HPDE6-E6E7 (cell line): Measurements from ENCODE around the gene XYLT1.

Source experiments
- DNase-seq: peaks from one replicate; pipeline ENCODE4 v3.0.0; 2011; ENCODE audit warnings: missing footprints; ENCODE audit errors: extremely low spot score

The XYLT1 gene

DNA sequence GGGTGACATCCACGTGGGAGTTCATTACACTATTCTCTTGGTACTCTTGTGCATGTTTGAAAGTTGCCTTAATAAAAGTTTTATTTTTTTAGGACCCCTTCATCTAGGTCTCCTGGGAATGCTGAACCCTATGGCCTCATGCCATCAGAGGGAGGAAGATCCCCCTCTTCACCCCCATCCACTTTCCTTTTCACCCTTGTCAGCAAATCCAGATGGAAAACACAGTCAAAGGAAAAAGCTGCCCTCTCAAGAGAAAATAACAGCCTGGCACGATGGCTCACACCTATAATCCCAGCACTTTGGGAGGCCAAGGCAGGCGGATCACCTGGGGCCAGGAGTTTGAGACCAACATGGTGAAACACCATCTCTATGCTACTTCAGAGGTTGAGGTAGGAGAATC lies 274.2 kb downstream of the XYLT1 start:
- DNase-seq = no peak

DNA sequence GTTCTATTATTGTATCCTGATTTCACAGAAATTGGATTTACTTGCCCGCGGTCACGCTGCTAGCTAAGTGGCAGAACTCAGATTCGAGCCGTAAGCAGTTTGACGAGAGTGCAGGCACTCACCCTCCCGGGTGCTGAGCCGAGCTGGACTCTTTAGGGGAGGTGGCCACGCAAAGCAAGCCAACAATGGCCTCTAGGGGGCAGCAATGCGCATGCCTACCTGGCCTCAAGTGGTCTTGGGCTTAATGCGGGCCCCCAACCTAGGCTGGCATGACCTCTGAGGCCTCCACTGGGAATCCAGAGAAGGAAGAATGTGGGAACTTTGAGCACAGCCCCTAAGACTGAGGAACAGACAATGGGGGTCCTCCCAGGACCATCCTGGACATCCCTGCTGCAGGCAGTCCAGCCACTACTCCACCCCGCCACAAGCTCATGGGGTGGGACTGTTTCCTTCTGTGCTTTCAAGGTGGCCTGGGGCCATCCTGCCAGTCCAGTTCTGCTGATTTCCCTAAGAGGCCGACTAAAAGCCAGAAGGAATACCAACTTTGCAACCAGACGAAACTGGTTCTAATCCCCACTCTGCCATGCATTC lies 276.5 kb downstream of the XYLT1 start:
- DNase-seq = no peak

DNA sequence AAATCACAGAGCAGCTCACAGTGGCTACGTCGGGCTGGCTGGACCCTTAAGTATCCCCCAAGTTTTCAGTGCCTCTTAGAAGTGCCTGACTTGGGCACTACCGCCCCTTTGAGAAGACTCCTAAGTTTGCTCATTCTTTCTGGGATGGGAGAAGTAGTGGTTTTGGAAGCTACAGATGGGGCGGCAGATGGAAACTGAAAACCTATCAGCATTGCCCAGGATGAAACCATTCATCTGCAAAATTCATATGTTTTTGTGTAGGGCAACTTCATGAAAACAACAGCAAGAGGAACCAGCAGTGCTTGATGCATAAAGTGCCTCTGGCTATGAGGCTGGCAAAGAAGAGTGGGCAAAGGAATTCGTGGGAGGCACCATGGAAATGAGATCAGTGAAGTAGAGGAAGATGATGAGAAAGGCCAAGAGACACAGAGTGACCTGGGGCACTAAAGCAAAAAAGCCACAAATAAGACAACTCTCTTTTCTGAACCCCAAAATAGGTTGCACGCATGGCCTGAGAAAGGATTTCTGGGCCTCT lies 277.1 kb downstream of the XYLT1 start:
- DNase-seq = no peak

DNA sequence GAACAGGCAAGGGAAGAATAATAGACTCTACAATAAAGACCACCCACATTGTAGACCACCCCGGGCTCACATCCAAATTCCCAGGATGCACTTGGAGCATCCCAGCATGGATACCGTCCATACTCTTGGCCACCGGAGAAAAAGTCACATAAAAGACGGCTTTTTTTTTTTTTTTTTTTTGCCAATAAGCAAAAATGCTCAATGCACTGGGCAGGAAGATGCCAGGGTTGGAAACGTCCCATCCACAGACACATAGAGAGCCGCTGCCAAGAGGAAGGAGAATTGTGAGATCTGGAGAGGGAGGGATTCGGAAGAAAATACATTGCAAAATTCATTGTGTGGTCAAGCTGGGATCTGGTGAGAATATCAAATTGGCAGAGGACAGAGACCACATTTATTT lies 286.7 kb downstream of the XYLT1 start:
- no peak for DNase-seq

DNA sequence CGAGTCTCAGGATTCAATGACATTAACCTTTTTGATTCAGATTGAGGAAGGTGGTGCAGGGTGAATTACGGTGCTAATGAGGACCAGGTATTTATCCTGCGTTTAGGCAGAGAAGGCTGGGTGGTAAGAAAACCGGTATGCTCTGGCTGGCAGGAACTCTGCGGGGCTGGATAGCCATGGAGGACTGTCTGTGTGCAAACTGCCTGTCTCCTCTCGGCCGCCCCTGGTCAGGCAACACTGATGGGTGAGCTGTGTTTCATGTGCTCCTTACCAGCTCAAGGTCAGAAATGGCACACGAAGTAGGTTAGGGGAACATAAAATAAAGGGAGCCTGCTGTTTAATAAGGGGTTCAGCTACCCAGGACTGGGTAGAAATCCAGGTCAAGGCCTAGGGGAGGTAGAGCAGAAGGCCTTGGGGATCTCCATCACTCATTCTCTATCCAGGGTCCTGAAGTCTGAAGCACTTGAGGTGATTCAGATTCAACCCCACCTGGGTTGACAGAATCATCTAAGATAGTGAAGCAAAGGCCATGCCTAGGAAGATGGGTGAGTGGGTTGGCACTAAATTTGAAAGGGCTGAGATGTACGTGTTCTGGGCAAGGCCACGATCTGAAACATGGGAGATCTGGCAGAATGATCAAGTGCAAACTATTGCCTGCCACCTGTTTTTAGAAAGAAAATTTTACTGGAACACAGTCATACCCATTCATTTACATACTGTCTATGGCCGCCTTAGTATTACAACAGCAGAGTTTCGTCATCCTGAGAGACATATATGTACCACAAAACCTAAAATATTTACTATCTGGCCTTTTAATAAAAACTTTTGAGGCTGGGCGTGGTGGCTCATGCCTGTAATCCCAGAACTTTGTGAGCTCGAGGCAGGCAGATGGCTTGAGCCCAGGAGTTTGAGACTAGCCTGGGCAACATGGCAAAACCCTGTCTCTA lies 292.5 kb downstream of the XYLT1 start:
- no peak for DNase-seq

DNA sequence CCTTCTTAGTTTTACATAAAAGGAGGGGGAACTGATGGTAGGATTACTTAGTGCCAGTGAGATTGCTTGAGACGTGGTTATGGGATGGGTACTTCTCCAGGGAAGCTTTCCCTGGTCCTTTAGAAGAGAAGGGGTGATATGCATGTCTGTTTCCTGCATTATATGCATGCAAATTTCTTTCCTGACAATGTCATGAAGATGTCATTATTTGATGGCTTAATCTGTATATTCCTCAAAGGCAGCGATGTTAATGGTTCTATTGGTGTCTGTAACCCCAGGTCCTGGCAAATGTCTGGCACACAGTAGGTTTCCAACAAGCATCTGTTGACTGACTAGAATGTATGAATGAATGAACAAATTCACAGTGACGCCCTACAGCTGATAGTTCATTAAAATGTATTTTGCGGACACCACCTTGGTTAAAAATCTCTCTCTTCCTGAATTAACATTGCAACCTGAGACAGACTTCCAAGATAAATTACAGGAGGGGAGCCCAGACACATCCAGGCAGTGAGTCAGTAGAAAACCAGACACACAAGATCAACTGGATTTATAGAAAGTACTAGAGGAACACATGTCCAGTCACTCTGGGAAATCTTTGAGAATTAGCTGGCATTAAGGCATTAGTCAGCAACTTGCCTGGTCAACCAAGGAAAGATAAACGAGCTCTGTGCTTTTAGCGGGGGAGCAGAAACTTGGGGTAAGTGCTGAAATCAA lies 293.4 kb downstream of the XYLT1 start:
- DNase-seq = no peak

DNA sequence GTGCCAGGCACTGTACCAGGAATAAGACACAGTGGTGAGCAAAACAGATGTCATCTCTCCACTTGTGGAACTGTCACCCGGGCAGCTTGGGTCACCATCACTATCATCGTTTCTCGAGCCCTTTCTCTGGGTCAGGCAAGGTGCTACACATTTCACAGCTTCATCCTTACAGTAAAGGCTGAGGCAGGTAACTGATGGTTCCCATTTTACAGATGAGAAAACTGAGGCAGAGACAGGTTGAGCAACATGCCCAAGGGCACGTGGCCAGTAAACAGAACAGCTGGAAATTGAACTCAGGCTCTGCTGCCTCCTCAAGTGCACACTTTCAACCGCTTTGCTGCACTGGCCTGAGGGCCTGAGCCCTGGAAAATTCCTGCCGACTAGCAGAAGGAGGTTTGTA lies 294.6 kb downstream of the XYLT1 start:
- DNase-seq = no peak

DNA sequence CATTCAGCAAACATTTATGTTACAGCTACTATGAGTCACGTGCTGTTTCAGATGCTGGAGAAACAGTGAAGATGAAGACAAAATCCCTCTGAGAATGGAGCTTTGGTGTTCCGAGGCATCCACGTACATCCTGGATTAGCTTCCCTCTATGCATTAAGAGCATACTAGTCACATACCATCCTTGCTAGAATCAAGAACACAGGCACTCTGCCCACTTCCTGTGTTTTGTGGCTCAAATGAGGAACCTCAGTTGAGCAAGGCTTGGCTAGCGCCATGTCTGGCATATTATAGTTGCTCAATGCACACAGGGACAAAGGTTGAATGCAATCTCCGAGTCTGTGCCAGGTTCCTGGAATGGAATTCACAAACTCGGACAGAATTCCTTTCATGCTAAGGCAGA lies 297.5 kb downstream of the XYLT1 start:
- DNase-seq = no peak

DNA sequence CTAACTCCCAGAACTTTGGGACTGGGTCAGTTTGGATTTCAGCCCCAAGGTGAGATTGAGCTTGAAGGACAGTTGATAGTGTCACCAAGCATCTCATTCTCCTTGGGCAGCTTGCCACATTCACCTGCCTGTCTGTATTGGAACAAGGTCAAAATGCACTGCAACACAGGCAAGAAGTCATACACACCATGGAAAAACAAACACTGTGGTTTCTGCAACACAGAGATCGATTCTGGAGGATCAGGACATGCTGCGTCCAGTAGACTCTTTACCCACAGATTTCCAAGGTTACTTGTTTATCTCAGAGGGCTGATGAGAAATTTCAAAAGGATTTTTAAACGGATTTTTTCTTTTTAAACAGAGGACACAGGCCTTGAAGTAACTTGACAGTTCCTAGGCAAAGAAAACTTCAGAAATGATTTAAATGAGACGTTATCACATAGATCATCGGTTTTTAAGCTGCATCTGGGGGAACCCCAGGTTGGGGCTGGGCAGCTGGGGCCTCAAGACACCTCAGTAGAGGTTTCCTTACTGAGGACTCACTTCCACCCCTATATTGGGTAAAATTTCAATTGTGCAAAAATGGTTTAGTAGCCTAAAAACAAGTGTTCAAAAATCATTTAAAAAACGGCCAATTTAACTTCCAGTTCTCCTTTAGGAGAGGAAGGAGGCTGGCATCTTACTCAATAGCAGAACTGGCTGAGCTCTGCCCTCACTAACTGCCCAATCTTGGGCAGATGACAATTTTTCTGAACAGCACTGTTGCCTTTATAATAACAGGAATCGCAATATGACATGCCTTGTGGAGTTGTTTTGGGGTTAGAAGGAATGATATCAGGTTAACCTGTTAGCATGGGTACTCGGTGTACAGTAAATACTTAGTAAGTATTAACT lies 299.3 kb downstream of the XYLT1 start:
- DNase-seq = no peak

DNA sequence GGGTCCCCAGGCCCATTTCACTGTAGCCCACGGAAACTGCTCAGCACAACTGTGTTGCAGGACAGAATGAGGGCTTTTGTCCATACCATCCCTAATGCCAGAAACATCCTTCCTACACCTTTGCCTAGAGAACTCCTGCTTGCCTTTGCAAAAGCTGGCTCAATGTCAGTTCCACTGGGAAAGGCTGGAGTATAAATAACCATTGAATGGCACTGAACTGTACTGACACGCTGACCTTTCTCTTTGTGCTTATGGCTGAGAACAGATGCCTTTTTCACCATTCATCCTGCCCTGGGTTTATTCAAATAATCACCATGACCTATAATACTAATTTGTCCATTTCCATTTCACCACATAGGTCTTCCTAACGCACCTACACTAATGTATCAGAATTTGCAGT lies 300.3 kb downstream of the XYLT1 start:
- no peak for DNase-seq

DNA sequence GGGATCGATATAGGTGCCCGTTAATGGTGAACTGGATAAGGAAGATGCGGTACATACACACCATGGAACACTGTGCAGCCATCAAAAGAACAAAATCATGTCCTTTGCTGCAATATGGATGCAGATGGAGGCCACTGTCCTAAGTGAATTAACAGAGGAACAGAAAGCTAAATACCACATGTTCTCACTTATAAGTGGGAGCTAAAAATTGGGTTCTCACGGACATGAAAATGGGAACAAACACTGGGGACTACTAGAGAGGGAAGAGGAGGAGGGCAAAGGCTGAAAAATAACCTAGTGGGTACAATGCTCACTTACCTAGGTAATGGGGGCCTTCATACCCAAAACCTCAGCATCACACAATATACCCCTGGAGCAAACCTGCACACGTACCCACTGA lies 302.6 kb downstream of the XYLT1 start:
- DNase-seq = no peak

DNA sequence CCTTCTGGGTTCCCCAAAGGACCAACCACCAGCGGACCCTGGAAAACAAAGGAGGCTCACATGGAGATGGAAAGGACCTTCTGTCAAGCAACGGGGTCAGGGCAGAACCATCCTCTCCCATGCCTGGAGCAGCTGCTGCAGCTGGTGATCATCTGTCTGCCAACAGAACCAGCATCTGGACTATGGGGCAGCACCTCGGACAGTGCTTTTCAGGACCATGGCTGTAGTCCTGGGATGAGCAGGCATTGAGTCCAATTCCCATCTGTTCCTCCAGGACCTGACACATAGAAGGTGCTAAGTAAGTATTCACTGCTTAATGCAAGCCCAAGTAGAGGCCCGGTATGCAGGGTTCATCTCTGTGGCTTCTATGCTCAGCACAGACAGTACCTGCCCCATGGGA lies 304.7 kb downstream of the XYLT1 start:
- DNase-seq = no peak

DNA sequence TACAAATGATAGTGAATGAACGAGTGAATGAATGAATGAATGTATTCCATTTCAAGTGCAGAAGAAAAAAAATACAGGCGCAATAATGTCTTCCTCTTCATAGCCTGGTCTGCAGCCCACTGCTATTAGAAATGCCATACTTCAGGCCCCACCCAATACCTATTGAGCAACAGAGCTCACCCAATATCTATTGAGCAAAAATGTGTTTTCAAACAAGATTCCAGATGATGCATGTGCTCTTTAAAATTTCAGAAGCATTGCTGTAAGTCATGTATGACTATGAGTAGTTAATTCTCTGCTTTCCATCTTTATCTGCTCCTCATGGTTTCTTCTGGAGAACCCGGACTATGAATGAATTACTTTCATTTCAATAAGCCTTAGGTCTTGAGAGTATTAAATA lies 308.2 kb downstream of the XYLT1 start:
- no peak for DNase-seq

DNA sequence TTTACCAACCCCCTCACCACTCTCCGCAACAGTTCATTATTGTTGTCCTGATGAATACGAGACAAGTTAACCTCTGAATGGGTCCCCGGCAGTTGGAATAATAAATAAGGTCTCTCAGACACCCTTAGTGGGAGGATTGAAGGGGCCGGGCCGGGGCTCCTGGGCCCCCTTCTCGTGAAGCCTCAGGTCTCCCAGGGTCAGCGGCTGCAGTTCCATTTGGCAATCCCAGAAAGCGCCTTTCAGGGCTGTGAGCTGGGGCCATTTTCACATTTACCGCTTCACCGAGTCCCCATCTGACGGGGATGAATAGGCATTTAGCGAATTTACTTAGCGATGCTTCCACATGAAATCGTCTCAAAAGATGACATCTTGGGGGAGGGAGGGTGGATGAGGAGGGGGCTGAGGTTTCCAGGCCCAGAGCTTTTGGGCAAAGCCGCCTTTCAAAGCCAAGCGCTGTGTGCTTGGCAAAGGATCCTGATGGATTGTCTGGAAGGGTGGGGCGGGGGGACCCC lies 309.8 kb downstream of the XYLT1 start:
- no peak for DNase-seq

DNA sequence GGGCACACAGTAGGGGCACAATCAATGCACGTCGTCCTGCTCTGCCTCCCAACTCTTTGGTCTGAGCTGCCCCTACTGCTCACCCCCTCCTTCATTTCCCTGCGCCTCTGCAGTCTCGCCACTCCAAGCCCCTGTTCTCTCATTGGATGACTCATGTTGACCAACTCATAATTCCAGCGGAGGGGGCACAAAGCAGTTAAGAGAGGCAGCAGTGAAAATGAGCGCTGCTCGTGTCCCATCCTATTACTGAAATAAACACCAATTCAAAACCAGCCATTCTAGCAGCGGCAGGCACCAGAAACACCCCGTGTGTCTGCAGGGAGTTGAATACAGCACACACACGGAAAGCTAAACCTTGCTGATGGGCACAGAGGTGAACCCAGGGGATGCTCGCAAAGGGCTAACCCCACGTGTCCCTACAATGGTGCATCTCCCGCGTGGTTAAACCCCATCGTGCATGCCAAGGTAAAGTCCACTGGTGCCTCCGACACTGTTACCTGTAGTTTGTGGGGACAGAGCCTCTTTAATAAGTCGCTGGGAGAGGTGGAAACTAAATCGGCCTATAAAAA lies 310.4 kb downstream of the XYLT1 start:
- DNase-seq = no peak

DNA sequence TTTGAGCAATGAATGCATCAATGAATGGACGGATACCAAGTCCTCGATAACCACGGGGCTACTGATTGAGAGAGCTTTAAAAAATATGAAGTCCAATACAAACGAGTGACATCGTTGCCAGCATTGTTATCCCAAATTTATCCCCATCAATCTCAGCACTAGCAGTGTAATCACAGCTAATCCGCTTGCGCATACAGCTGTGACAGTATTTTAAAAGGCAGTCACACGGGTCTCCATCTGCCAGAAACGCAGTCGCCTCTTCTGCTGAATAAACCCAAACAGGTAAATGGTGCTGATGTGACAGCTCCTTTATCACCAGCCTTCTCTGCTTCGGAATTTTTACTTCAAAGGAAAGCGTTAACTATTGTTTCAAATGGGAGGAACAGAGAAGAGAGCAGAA lies 311.1 kb downstream of the XYLT1 start:
- no peak for DNase-seq

DNA sequence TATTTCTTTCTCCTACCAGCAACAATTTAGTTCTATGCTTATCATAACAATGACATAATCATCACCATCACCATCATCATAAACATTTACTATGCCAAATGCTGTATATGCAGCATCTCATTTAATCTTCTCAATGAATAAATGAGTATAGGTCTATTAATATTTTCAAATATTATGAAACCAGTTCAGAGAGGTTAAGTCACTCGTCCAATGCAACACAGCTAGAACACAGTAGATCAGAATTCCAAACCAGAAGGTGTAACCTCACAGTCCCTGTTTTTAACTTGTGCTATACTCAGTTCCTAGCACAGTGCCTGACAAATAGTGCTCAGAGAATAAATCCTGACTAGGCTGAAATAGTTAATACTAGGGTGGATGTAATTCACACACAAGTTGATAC lies 314.8 kb downstream of the XYLT1 start:
- DNase-seq = no peak

DNA sequence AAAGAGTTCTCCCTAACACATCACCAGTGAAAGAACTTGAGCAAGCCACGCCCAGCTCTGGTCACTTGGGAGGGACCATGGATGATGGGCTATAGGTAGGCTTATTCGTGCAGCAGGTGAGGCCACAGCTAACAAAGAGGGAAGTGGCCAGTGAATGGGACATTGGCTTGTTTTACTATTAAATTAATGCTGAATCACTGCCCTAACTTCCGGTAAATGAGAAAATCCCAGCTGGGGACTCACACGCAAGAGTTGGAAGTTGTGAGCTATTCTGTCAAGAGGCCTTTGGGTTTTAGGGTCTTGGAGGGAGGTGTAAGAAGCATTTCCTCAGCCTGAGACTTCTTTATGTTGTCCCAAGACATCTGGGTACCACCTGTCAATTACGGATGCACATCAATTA lies 315.3 kb downstream of the XYLT1 start:
- no peak for DNase-seq

DNA sequence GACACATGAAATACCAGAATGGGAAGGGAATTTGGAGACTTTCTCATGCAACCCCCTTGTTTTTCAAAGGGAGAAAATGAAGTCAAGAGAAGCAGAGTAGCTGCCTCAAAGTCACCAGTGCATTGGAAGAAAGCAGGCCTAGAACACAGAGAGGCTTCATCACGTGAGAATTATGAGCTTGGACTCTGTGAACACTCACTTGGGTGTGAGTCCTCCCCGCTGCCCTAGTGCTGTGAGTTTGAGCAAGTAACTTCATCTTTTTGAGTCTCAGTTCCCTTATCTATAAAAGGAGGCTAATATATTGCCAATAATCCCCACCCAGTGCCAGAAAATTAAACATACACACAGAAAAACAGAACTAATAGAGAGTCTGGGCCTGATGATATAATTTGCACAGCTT lies 315.8 kb downstream of the XYLT1 start:
- no peak for DNase-seq

DNA sequence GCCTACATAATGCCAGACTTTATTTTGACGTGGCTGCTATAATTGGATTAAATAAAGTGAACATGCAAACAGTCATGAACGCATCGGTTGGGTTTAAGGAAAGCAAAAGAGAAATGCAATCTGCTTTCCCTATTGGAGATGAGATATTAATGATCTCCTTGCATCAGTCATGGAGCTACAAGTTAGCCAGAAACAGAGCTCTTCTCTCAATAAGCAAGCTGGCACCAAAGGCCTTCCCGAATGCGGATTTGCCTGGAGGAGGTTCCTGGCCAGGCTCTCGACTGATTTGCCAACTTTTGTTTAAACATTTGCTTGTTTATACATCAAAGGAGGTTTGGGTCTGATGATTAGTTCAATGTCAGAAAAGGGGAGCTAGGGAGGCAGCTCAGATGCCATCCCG lies 318.4 kb downstream of the XYLT1 start:
- no peak for DNase-seq

DNA sequence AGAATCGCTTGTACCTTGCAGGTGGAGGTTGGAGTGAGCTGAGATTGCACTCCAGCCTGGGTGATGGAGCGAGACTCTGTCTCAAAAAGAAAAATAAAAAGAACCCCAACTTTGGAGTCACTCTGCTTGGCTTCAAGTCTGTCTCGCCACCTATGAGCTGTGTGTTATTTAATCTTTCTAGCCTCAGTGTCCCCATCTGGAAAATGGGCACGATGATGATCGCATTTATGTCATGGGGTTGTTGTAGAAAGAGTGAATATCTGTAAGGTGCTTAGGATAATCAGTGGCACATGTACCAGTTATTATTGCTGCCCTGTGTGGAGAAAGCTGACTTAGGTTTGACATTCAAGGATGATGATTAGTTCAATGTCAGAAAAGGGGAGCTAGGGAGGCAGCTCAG lies 319.4 kb downstream of the XYLT1 start:
- no peak for DNase-seq
